Measurements from ENCODE around the gene TBPL1. TPM values are rescaled to one million over a fixed set of nuclear protein-coding genes. Genes with fewer than 3 reads are reported as not detected.

Gene TBPL1
- 18.4 and 26.9 TPM in 2 replicates for total RNA-seq

DNA sequence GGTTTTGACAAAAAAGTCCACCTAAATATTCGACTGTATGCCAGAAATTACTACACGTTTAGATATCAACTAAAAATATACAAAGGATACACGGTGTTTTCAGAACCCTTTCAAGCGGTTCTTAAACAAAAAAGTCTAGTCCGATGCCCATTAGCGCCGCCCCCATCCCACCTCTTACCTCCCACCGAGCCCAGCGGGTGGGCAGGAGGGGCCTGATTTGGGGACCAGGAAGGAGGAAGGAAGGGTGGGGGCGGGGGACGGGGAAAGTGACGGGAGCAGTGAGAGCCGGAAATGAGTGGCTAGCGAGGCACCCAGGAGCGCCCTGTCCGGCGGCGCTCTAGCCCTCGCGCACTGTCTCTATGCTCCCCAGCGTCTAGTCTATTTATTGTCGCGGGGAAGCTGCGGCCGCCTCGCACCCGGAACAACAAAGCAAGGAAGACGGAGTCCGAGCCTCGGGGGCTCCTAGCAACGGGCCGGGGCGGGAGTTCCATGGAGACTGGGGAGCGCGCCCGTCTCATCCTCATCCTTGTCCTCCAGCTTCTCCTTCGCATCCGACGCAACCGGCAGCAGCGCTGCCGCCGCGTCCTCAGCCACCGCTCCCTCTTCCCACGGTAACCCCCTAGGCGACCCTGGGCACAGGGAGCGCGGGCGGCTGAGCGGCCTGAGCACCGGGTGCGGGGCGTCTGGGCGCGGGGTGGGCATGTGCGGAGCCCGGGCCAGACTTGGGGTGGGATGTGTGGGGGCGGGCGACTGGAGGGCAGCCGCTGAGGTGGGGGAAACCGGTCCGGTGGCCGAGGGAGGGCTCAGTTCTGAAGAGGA lies at the start of gene TBPL1:
Gene TBPL1 (plus strand): TSS at position 410 of the 819 bp plus-strand sequence. CDS start 26,902 bp downstream, outside the sequence.

Other genes with a start within 250 kb of the TBPL1 start
- 0.81 and 2.1 TPM in 2 replicates for gene TCF21, start 64.1 kb upstream of the TBPL1 start, total RNA-seq
- gene SLC2A12, start 99.4 kb downstream of the TBPL1 start, total RNA-seq: 5.8 and 13.8 TPM in 2 replicates

Data from aortic smooth muscle cell (primary cell).